K562 (cell line): ENCODE data around the gene BNIPL. TPM values are rescaled to one million over a fixed set of nuclear protein-coding genes. Genes with fewer than 3 reads are reported as not detected.

Experiments used
- CTBP1 ChIP-seq: fragments of 450-650 bp; IDR thresholded peaks from 2 replicates; pipeline ENCODE4 v1.6.1; 2016; ENCODE audit warnings: borderline replicate concordance
- EHMT2 ChIP-seq: fragments of 450-650 bp; IDR thresholded peaks from 2 replicates; pipeline ENCODE4 v1.6.1; 2018; ENCODE audit warnings: antibody characterized with exemption
- HDGF ChIP-seq: fragments of 450-650 bp; IDR thresholded peaks from 2 replicates; pipeline ENCODE4 v1.6.1; 2016
- NFE2 ChIP-seq: IDR thresholded peaks from 2 replicates; pipeline ENCODE4 v1.6.1; 2014; ENCODE audit warnings: antibody characterized with exemption, low read depth
- NRF1 ChIP-seq, 2 experiments: fragments of 450-650 bp; IDR thresholded peaks in 1 of 2; conservative IDR thresholded peaks in 1 of 2; 2 replicates each; pipeline ENCODE4 v1.6.1; 2014; ENCODE audit warnings: mild to moderate bottlenecking in 2 of 2
- RAD21 ChIP-seq, 2 experiments: fragments of 250-450 bp in 1 of 2; fragments of 450-650 bp in 1 of 2; sonication (Bioruptor Pico) in 1 of 2; formaldehyde crosslinking in 1 of 2; IDR thresholded peaks in 1 of 2; conservative IDR thresholded peaks in 1 of 2; 2 replicates each; pipeline versions ENCODE4 v1.4.0 to v1.8.0; 2020 to 2022; ENCODE audit warnings: mild to moderate bottlenecking in 2 of 2, moderate library complexity in 1 of 2
- RBM22 ChIP-seq: fragments of 200-400 bp; formaldehyde crosslinking; IDR thresholded peaks from 2 replicates; pipeline ENCODE4 v1.6.1; 2018; ENCODE audit warnings: low read length, low read depth; ENCODE audit not compliant: poor library complexity, severe bottlenecking
- SMAD4 ChIP-seq: fragments of 250-450 bp; sonication (Bioruptor Pico); conservative IDR thresholded peaks from 2 replicates; pipeline ENCODE4 v1.8.0; 2021; ENCODE audit warnings: inconsistent platforms, mild to moderate bottlenecking, moderate library complexity
- STAT6 ChIP-seq: sonication (generic); formaldehyde crosslinking; IDR thresholded peaks from 2 replicates; pipeline ENCODE4 v1.8.1; 2023; ENCODE audit warnings: mild to moderate bottlenecking, missing genetic modification reagents
- TEAD4 ChIP-seq, 2 experiments: sonication (generic) in 1 of 2; formaldehyde crosslinking in 1 of 2; IDR thresholded peaks; 2 replicates each; pipeline versions ENCODE4 v1.6.1 to v1.8.0; 2012 to 2022; ENCODE audit warnings: borderline replicate concordance in 1 of 2, inconsistent platforms in 1 of 2, low read length in 1 of 2, mild to moderate bottlenecking in 1 of 2, missing genetic modification reagents in 1 of 2
- ZBTB2 ChIP-seq: fragments of 450-650 bp; IDR thresholded peaks from 2 replicates; pipeline ENCODE4 v1.6.1; 2016; ENCODE audit warnings: antibody characterized with exemption
- polyA plus RNA-seq, 8 experiments: library from polyadenylated mRNA; depleted of rRNA in 4 of 8; stranded (reverse) in 5 of 8; unstranded in 3 of 8; fragments of >200 nt; fragmentation: Nextera tagmentation in 2 of 8; fragmentation: Illumina TruSeq in 1 of 8; extraction: Ambion mirVana in 2 of 8; extraction: Trizol in 1 of 8; gene quantifications; 2 replicates each; pipeline versions ENCODE4 v1.2.1 to v1.2.3, GENCODE V29; 2011 to 2014; ENCODE audit warnings: inconsistent platforms in 1 of 8, missing spikeins in 1 of 8
- total RNA-seq, 7 experiments: library from RNA; depleted of rRNA in 6 of 7; stranded (reverse); fragments of >200 nt in 6 of 7; fragmentation: Illumina TruSeq in 2 of 7; extraction: Trizol in 2 of 7; gene quantifications; 2 replicates each; pipeline versions ENCODE4 v1.2.1 to v1.2.3, GENCODE V29; 2011 to 2021; ENCODE audit warnings: low replicate concordance in 1 of 7
- TF ChIP-seq, protein P1 (sequence below): fragments of 450-650 bp; IDR thresholded peaks from 2 replicates; pipeline ENCODE4 v1.6.1; 2017; ENCODE audit warnings: antibody characterized with exemption, mild to moderate bottlenecking
- TF ChIP-seq, protein P2 (sequence below), 2 experiments: fragments of 450-650 bp; conservative IDR thresholded peaks; 2 replicates each; pipeline ENCODE4 v1.6.1; 2017; ENCODE audit warnings: mild to moderate bottlenecking in 2 of 2, moderate library complexity in 2 of 2
- TF ChIP-seq, protein P3 (sequence below), 2 experiments: fragments of 450-650 bp; IDR thresholded peaks; 2 replicates each; pipeline ENCODE4 v1.6.1; 2016

The BNIPL gene
- total and polyA plus RNA-seq, 9 of the 15 experiments (the other 6 are each of a cell fraction or from before 2014, with no cell fraction given): 0.08 to 1.4 (median 0.68) TPM

- TF ChIP-seq, protein P1, sequence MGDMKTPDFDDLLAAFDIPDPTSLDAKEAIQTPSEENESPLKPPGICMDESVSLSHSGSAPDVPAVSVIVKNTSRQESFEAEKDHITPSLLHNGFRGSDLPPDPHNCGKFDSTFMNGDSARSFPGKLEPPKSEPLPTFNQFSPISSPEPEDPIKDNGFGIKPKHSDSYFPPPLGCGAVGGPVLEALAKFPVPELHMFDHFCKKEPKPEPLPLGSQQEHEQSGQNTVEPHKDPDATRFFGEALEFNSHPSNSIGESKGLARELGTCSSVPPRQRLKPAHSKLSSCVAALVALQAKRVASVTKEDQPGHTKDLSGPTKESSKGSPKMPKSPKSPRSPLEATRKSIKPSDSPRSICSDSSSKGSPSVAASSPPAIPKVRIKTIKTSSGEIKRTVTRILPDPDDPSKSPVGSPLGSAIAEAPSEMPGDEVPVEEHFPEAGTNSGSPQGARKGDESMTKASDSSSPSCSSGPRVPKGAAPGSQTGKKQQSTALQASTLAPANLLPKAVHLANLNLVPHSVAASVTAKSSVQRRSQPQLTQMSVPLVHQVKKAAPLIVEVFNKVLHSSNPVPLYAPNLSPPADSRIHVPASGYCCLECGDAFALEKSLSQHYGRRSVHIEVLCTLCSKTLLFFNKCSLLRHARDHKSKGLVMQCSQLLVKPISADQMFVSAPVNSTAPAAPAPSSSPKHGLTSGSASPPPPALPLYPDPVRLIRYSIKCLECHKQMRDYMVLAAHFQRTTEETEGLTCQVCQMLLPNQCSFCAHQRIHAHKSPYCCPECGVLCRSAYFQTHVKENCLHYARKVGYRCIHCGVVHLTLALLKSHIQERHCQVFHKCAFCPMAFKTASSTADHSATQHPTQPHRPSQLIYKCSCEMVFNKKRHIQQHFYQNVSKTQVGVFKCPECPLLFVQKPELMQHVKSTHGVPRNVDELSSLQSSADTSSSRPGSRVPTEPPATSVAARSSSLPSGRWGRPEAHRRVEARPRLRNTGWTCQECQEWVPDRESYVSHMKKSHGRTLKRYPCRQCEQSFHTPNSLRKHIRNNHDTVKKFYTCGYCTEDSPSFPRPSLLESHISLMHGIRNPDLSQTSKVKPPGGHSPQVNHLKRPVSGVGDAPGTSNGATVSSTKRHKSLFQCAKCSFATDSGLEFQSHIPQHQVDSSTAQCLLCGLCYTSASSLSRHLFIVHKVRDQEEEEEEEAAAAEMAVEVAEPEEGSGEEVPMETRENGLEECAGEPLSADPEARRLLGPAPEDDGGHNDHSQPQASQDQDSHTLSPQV: peak; percentile 65; the same call in 1 of the 2 replicates
- peak; percentile 73 for TF ChIP-seq NFE2
- 0 out of 2 replicates have a peak, but pooled peaks have one; percentile 43 for TF ChIP-seq ZBTB2
- peak; percentile 29; the same call in 1 of the 2 replicates for TF ChIP-seq CTBP1
- TF ChIP-seq, protein P2, sequence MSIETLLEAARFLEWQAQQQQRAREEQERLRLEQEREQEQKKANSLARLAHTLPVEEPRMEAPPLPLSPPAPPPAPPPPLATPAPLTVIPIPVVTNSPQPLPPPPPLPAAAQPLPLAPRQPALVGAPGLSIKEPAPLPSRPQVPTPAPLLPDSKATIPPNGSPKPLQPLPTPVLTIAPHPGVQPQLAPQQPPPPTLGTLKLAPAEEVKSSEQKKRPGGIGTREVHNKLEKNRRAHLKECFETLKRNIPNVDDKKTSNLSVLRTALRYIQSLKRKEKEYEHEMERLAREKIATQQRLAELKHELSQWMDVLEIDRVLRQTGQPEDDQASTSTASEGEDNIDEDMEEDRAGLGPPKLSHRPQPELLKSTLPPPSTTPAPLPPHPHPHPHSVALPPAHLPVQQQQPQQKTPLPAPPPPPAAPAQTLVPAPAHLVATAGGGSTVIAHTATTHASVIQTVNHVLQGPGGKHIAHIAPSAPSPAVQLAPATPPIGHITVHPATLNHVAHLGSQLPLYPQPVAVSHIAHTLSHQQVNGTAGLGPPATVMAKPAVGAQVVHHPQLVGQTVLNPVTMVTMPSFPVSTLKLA (conservative IDR thresholded peaks at IDR 0.05): 0 out of 4 replicates have a peak, but pooled peaks of 1 of the 2 experiments have one; percentile 23
- peak; percentile 64 for TF ChIP-seq EHMT2
- peak in 1 of 2 experiments; percentile 10; a peak in 1 of 4 replicates for TF ChIP-seq RAD21 (CRISPR knock-in tag; conservative IDR thresholded peaks at IDR 0.05 in 1 of 2, IDR thresholded peaks at IDR 0.05 in 1 of 2)
- TF ChIP-seq TEAD4 (IDR thresholded peaks at IDR 0.05; ENCODE audit: low read length): no peak
- no peak for TF ChIP-seq TEAD4 (CRISPR knock-in tag; IDR thresholded peaks at IDR 0.05; ENCODE audit: borderline replicate concordance)
- TF ChIP-seq NRF1 (conservative IDR thresholded peaks at IDR 0.05 in 1 of 2, IDR thresholded peaks at IDR 0.05 in 1 of 2): no peak
- TF ChIP-seq RBM22: no peak
- TF ChIP-seq SMAD4 (CRISPR knock-in tag): 0 out of 2 replicates have a peak, but pooled peaks have one; percentile 23
- TF ChIP-seq STAT6: no peak
- TF ChIP-seq, protein P3, sequence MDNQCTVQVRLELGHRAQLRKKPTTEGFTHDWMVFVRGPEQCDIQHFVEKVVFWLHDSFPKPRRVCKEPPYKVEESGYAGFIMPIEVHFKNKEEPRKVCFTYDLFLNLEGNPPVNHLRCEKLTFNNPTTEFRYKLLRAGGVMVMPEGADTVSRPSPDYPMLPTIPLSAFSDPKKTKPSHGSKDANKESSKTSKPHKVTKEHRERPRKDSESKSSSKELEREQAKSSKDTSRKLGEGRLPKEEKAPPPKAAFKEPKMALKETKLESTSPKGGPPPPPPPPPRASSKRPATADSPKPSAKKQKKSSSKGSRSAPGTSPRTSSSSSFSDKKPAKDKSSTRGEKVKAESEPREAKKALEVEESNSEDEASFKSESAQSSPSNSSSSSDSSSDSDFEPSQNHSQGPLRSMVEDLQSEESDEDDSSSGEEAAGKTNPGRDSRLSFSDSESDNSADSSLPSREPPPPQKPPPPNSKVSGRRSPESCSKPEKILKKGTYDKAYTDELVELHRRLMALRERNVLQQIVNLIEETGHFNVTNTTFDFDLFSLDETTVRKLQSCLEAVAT (IDR thresholded peaks at IDR 0.05): peak in 1 of 2 experiments; percentile 60; a peak in 3 of 4 replicates
- 0 out of 2 replicates have a peak, but pooled peaks have one; percentile 41 for TF ChIP-seq HDGF
Observed at GRCh38 chr1:151060657-151061421, 24.5 kb downstream of the BNIPL start (continued).
